K562 (cell line): ENCODE results near the gene MYO1D. TPM values are rescaled to one million over a fixed set of nuclear protein-coding genes. Genes with fewer than 3 reads are reported as not detected.

Source experiments
- AFF1 ChIP-seq, 2 experiments: fragments of 450-650 bp; IDR thresholded peaks; 2 replicates each; pipeline ENCODE4 v1.6.1; 2018; ENCODE audit warnings: mild to moderate bottlenecking in 2 of 2, low read depth in 1 of 2; ENCODE audit not compliant: partially characterized antibody in 2 of 2
- HDAC6 ChIP-seq: IDR thresholded peaks from 2 replicates; pipeline ENCODE4 v1.6.1; 2012; ENCODE audit warnings: low read depth, mild to moderate bottlenecking, control low read depth, inconsistent platforms, low read length, moderate library complexity
- HSF4 ChIP-seq: fragments of 250-450 bp; sonication (Bioruptor Pico); IDR thresholded peaks from 2 replicates; pipeline ENCODE4 v2.1.2; 2022; ENCODE audit warnings: mild to moderate bottlenecking, moderate library complexity, borderline replicate concordance
- MAFG ChIP-seq: fragments of 450-650 bp; conservative IDR thresholded peaks from 2 replicates; pipeline ENCODE4 v1.6.1; 2016; ENCODE audit warnings: missing genetic modification characterization, missing compliant biosample characterization
- NFE2 ChIP-seq: IDR thresholded peaks from 2 replicates; pipeline ENCODE4 v1.6.1; 2014; ENCODE audit warnings: antibody characterized with exemption, low read depth
- PML ChIP-seq: IDR thresholded peaks from 2 replicates; pipeline ENCODE4 v1.6.1; 2012; ENCODE audit warnings: low read length, inconsistent platforms
- ZKSCAN8 ChIP-seq: fragments of 200-800 bp; sonication (Bioruptor generic); IDR thresholded peaks from 2 replicates; pipeline ENCODE4 v1.6.1; 2016; ENCODE audit warnings: missing genetic modification characterization, missing compliant biosample characterization
- ZNF24 ChIP-seq: fragments of 450-650 bp; IDR thresholded peaks from 2 replicates; pipeline ENCODE4 v1.6.1; 2016
- ZNF316 ChIP-seq: fragments of 450-650 bp; IDR thresholded peaks from 2 replicates; pipeline ENCODE4 v1.6.1; 2016
- polyA plus RNA-seq, 8 experiments: library from polyadenylated mRNA; depleted of rRNA in 4 of 8; stranded (reverse) in 5 of 8; unstranded in 3 of 8; fragments of >200 nt; fragmentation: Nextera tagmentation in 2 of 8; fragmentation: Illumina TruSeq in 1 of 8; extraction: Ambion mirVana in 2 of 8; extraction: Trizol in 1 of 8; gene quantifications; 2 replicates each; pipeline versions ENCODE4 v1.2.1 to v1.2.3, GENCODE V29; 2011 to 2014; ENCODE audit warnings: inconsistent platforms in 1 of 8, missing spikeins in 1 of 8
- total RNA-seq, 7 experiments: library from RNA; depleted of rRNA in 6 of 7; stranded (reverse); fragments of >200 nt in 6 of 7; fragmentation: Illumina TruSeq in 2 of 7; extraction: Trizol in 2 of 7; gene quantifications; 2 replicates each; pipeline versions ENCODE4 v1.2.1 to v1.2.3, GENCODE V29; 2011 to 2021; ENCODE audit warnings: low replicate concordance in 1 of 7
- TF ChIP-seq, protein P1 (sequence below): fragments of 450-650 bp; IDR thresholded peaks from 2 replicates; pipeline ENCODE4 v1.6.1; 2016; ENCODE audit warnings: mild to moderate bottlenecking

Gene MYO1D
- total and polyA plus RNA-seq, 9 of the 15 experiments (the other 6 are each of a cell fraction or from before 2014, with no cell fraction given) = 2.1 to 71.2 (median 45.4) TPM

DNA sequence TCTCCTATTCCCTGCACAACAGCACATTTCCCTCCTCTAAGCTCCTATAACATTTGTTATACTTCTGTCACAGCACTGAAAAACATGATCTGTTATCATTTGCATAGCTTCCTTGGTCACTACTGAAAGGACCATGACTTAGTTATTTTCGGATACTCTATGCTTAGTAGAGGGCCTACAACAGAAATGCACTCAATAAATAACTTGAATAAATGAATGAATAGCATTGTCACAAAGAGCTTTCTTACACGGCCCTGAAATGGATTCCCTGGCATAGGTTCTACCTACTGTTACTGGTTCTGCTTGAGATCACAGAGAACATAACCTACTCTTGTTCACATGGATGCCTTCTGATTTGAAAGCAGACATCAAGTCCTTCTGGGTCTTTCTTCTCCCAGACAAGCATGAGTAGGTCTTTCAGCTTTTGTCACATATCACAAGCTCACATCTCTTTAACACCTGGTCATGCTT, 41.6 kb downstream of the MYO1D start (continued):
- TF ChIP-seq, protein P1, sequence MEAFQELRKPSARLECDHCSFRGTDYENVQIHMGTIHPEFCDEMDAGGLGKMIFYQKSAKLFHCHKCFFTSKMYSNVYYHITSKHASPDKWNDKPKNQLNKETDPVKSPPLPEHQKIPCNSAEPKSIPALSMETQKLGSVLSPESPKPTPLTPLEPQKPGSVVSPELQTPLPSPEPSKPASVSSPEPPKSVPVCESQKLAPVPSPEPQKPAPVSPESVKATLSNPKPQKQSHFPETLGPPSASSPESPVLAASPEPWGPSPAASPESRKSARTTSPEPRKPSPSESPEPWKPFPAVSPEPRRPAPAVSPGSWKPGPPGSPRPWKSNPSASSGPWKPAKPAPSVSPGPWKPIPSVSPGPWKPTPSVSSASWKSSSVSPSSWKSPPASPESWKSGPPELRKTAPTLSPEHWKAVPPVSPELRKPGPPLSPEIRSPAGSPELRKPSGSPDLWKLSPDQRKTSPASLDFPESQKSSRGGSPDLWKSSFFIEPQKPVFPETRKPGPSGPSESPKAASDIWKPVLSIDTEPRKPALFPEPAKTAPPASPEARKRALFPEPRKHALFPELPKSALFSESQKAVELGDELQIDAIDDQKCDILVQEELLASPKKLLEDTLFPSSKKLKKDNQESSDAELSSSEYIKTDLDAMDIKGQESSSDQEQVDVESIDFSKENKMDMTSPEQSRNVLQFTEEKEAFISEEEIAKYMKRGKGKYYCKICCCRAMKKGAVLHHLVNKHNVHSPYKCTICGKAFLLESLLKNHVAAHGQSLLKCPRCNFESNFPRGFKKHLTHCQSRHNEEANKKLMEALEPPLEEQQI = peak; percentile 30; the same call in 1 of the 2 replicates
- TF ChIP-seq HSF4 (CRISPR knock-in tag) = no peak
- TF ChIP-seq MAFG (tag) = peak; percentile 56
- TF ChIP-seq ZNF24 = peak; percentile 56; the same call in 1 of the 2 replicates
- TF ChIP-seq ZKSCAN8 (CRISPR knock-in tag) = no peak
- TF ChIP-seq ZNF316 = peak; percentile 40
- TF ChIP-seq NFE2 = peak; percentile 28; the same call in 1 of the 2 replicates
- no peak for TF ChIP-seq AFF1 (IDR thresholded peaks at IDR 0.05; ENCODE audit: low read depth in 1 of 2, partially characterized antibody in 2 of 2)
- TF ChIP-seq PML = no peak
- no peak for TF ChIP-seq HDAC6
- TF ChIP-seq, all 486 proteins: peak for 9
